ENCODE measurements around the gene SLC12A8.

Gene SLC12A8

GRCh38 chr3:125142420-125142778 is 70.1 kb downstream of the SLC12A8 start:
- H3K4me3 ChIP-seq (ENCODE audit: insufficient read depth, low read depth, low read length, poor library complexity, severe bottlenecking): peak overlapping the region; percentile 60

GRCh38 chr3:125141596-125142419 is 70.7 kb downstream of the SLC12A8 start:
- no peaks in the 10 kb centered on the region for H3K27me3 ChIP-seq (replicated peaks; ENCODE audit: control insufficient read depth, insufficient read depth, low read length, poor library complexity, severe bottlenecking)
- H3K36me3 ChIP-seq (ENCODE audit: control insufficient read depth, insufficient read depth, low read length): no peaks in the 10 kb centered on the region
- H3K4me3 ChIP-seq (ENCODE audit: insufficient read depth, low read depth, low read length, poor library complexity, severe bottlenecking): peak overlapping the region; percentile 60
- no peaks in the 10 kb centered on the region for H3K9me3 ChIP-seq (ENCODE audit: control insufficient read depth, low read length)
- peaks cover 15% of the 10 kb centered on the region for H3K4me1 ChIP-seq (ENCODE audit: control insufficient read depth, insufficient read depth, low read length, poor library complexity, severe bottlenecking)
- peak; percentile 13 to 30 (median 20) for DNase-seq
- H3K27ac ChIP-seq (ENCODE audit: insufficient read depth, low read length, poor library complexity, severe bottlenecking): peak overlapping the region; percentile 7

More at GRCh38 chr3:125142420-125142778, 70.1 kb downstream of the SLC12A8 start:
- Histone ChIP-seq H3K27ac (ENCODE audit: insufficient read depth, low read length, poor library complexity, severe bottlenecking) (no peak overlapping the region), H3K27me3 (replicated peaks; ENCODE audit: control insufficient read depth, insufficient read depth, low read length, poor library complexity, severe bottlenecking) (no peaks in the 10 kb centered on the region), H3K9me3 (ENCODE audit: control insufficient read depth, low read length) (no peaks in the 10 kb centered on the region), H3K4me1 (ENCODE audit: control insufficient read depth, insufficient read depth, low read length, poor library complexity, severe bottlenecking) (peaks cover 15% of the 10 kb centered on the region), H3K36me3 (ENCODE audit: control insufficient read depth, insufficient read depth, low read length) (no peaks in the 10 kb centered on the region)
- no peak for DNase-seq

GRCh38 chr3:125140818-125141595 is 71.5 kb downstream of the SLC12A8 start:
- H3K27ac ChIP-seq (ENCODE audit: insufficient read depth, low read length, poor library complexity, severe bottlenecking): peak overlapping the region; percentile 7

GRCh38 chr3:125140011-125140817 is 72.3 kb downstream of the SLC12A8 start:
- Histone ChIP-seq H3K4me3 (ENCODE audit: insufficient read depth, low read depth, low read length, poor library complexity, severe bottlenecking) (no peak overlapping the region), H3K4me1 (ENCODE audit: control insufficient read depth, insufficient read depth, low read length, poor library complexity, severe bottlenecking) (peaks cover 15% of the 10 kb centered on the region), H3K27ac (ENCODE audit: insufficient read depth, low read length, poor library complexity, severe bottlenecking) (no peak overlapping the region), H3K9me3 (ENCODE audit: control insufficient read depth, low read length) (no peaks in the 10 kb centered on the region), H3K27me3 (replicated peaks; ENCODE audit: control insufficient read depth, insufficient read depth, low read length, poor library complexity, severe bottlenecking) (no peaks in the 10 kb centered on the region), H3K36me3 (ENCODE audit: control insufficient read depth, insufficient read depth, low read length) (no peaks in the 10 kb centered on the region)
- no peak for DNase-seq

More at GRCh38 chr3:125140818-125141595, 71.5 kb downstream of the SLC12A8 start:
- H3K9me3 ChIP-seq (ENCODE audit: control insufficient read depth, low read length): no peaks in the 10 kb centered on the region
- no peaks in the 10 kb centered on the region for H3K36me3 ChIP-seq (ENCODE audit: control insufficient read depth, insufficient read depth, low read length)
- no peak for DNase-seq
- H3K27me3 ChIP-seq (replicated peaks; ENCODE audit: control insufficient read depth, insufficient read depth, low read length, poor library complexity, severe bottlenecking): no peaks in the 10 kb centered on the region
- peak overlapping the region; percentile 60 for H3K4me3 ChIP-seq (ENCODE audit: insufficient read depth, low read depth, low read length, poor library complexity, severe bottlenecking)
- H3K4me1 ChIP-seq (ENCODE audit: control insufficient read depth, insufficient read depth, low read length, poor library complexity, severe bottlenecking): peaks cover 15% of the 10 kb centered on the region

- H3K27ac ChIP-seq (ENCODE audit: insufficient read depth, low read length, poor library complexity, severe bottlenecking): no peak overlapping the region
- no peaks in the 10 kb centered on the region for H3K9me3 ChIP-seq (ENCODE audit: control insufficient read depth, low read length)
- peaks cover 15% of the 10 kb centered on the region for H3K4me1 ChIP-seq (ENCODE audit: control insufficient read depth, insufficient read depth, low read length, poor library complexity, severe bottlenecking)
Observed at GRCh38 chr3:125139386-125139785, 73.2 kb downstream of the SLC12A8 start.

GRCh38 chr3:125137358-125138033 is 75.1 kb downstream of the SLC12A8 start:
- H3K9me3 ChIP-seq (ENCODE audit: control insufficient read depth, low read length): no peaks in the 10 kb centered on the region
- H3K27ac ChIP-seq (ENCODE audit: insufficient read depth, low read length, poor library complexity, severe bottlenecking): no peak overlapping the region
- no peak overlapping the region for H3K4me3 ChIP-seq (ENCODE audit: insufficient read depth, low read depth, low read length, poor library complexity, severe bottlenecking)
- no peaks in the 10 kb centered on the region for H3K36me3 ChIP-seq (ENCODE audit: control insufficient read depth, insufficient read depth, low read length)
- peaks cover 15% of the 10 kb centered on the region for H3K4me1 ChIP-seq (ENCODE audit: control insufficient read depth, insufficient read depth, low read length, poor library complexity, severe bottlenecking)
- no peak for DNase-seq
- no peaks in the 10 kb centered on the region for H3K27me3 ChIP-seq (replicated peaks; ENCODE audit: control insufficient read depth, insufficient read depth, low read length, poor library complexity, severe bottlenecking)

More at GRCh38 chr3:125139386-125139785, 73.2 kb downstream of the SLC12A8 start:
- DNase-seq: no peak
- Histone ChIP-seq H3K27me3 (replicated peaks; ENCODE audit: control insufficient read depth, insufficient read depth, low read length, poor library complexity, severe bottlenecking) (no peaks in the 10 kb centered on the region), H3K36me3 (ENCODE audit: control insufficient read depth, insufficient read depth, low read length) (no peaks in the 10 kb centered on the region), H3K4me3 (ENCODE audit: insufficient read depth, low read depth, low read length, poor library complexity, severe bottlenecking) (no peak overlapping the region)

- H3K27me3 ChIP-seq (replicated peaks; ENCODE audit: control insufficient read depth, insufficient read depth, low read length, poor library complexity, severe bottlenecking): no peaks in the 10 kb centered on the region
Observed at GRCh38 chr3:125136966-125137357, 75.6 kb downstream of the SLC12A8 start.

GRCh38 chr3:125136515-125136914 is 76.0 kb downstream of the SLC12A8 start:
- H3K4me3 ChIP-seq (ENCODE audit: insufficient read depth, low read depth, low read length, poor library complexity, severe bottlenecking): no peak overlapping the region
- no peaks in the 10 kb centered on the region for H3K27me3 ChIP-seq (replicated peaks; ENCODE audit: control insufficient read depth, insufficient read depth, low read length, poor library complexity, severe bottlenecking)
- no peak overlapping the region for H3K27ac ChIP-seq (ENCODE audit: insufficient read depth, low read length, poor library complexity, severe bottlenecking)
- DNase-seq: no peak
- H3K9me3 ChIP-seq (ENCODE audit: control insufficient read depth, low read length): no peaks in the 10 kb centered on the region
- H3K36me3 ChIP-seq (ENCODE audit: control insufficient read depth, insufficient read depth, low read length): no peaks in the 10 kb centered on the region
- peaks cover 6% of the 10 kb centered on the region for H3K4me1 ChIP-seq (ENCODE audit: control insufficient read depth, insufficient read depth, low read length, poor library complexity, severe bottlenecking)

More at GRCh38 chr3:125136966-125137357, 75.6 kb downstream of the SLC12A8 start:
- Histone ChIP-seq H3K4me3 (ENCODE audit: insufficient read depth, low read depth, low read length, poor library complexity, severe bottlenecking) (no peak overlapping the region), H3K36me3 (ENCODE audit: control insufficient read depth, insufficient read depth, low read length) (no peaks in the 10 kb centered on the region), H3K4me1 (ENCODE audit: control insufficient read depth, insufficient read depth, low read length, poor library complexity, severe bottlenecking) (peaks cover 10% of the 10 kb centered on the region), H3K27ac (ENCODE audit: insufficient read depth, low read length, poor library complexity, severe bottlenecking) (no peak overlapping the region), H3K9me3 (ENCODE audit: control insufficient read depth, low read length) (no peaks in the 10 kb centered on the region)
- no peak for DNase-seq

- Histone ChIP-seq H3K4me1 (ENCODE audit: control insufficient read depth, insufficient read depth, low read length, poor library complexity, severe bottlenecking) (no peaks in the 10 kb centered on the region), H3K27ac (ENCODE audit: insufficient read depth, low read length, poor library complexity, severe bottlenecking) (no peak overlapping the region), H3K27me3 (replicated peaks; ENCODE audit: control insufficient read depth, insufficient read depth, low read length, poor library complexity, severe bottlenecking) (no peaks in the 10 kb centered on the region), H3K9me3 (ENCODE audit: control insufficient read depth, low read length) (no peaks in the 10 kb centered on the region), H3K36me3 (ENCODE audit: control insufficient read depth, insufficient read depth, low read length) (no peaks in the 10 kb centered on the region), H3K4me3 (ENCODE audit: insufficient read depth, low read depth, low read length, poor library complexity, severe bottlenecking) (no peak overlapping the region)
- DNase-seq: no peak
Observed at GRCh38 chr3:125134952-125135351, 77.6 kb downstream of the SLC12A8 start.

Data from effector memory CD4-positive, alpha-beta T cell (primary cell).